ENCODE data around the gene YJEFN3.

YJEFN3 gene

GRCh38 chr19:19550972-19551852 lies 22.5 kb downstream of the YJEFN3 start:
- no peak for TF ChIP-seq MAX (IDR thresholded peaks at IDR 0.05; ENCODE audit: low read depth, low read length)
- no peak for TF ChIP-seq POLR2A (IDR thresholded peaks at IDR 0.05; ENCODE audit: extremely low read depth, insufficient read length)
- no peak for TF ChIP-seq CTCF (IDR thresholded peaks at IDR 0.05; ENCODE audit: low read depth, low read length)
- TF ChIP-seq MYC (IDR thresholded peaks at IDR 0.05; ENCODE audit: low read depth, low read length): no peak
- DNase-seq (ENCODE audit: low read depth): no peak
- H3K4me3 ChIP-seq (ENCODE audit: low read depth, low read length): no peak overlapping the region

GRCh38 chr19:19551853-19552192 lies 23.1 kb downstream of the YJEFN3 start:
- DNase-seq (ENCODE audit: low read depth): no peak
- H3K4me3 ChIP-seq (ENCODE audit: low read depth, low read length): no peak overlapping the region
- TF ChIP-seq MAX (IDR thresholded peaks at IDR 0.05; ENCODE audit: low read depth, low read length) (no peak), POLR2A (IDR thresholded peaks at IDR 0.05; ENCODE audit: extremely low read depth, insufficient read length) (no peak), CTCF (IDR thresholded peaks at IDR 0.05; ENCODE audit: low read depth, low read length) (no peak), MYC (IDR thresholded peaks at IDR 0.05; ENCODE audit: low read depth, low read length) (no peak)

GRCh38 chr19:19552798-19553197 lies 24.1 kb downstream of the YJEFN3 start:
- TF ChIP-seq MYC (IDR thresholded peaks at IDR 0.05; ENCODE audit: low read depth, low read length) (no peak), CTCF (IDR thresholded peaks at IDR 0.05; ENCODE audit: low read depth, low read length) (peak; percentile 52)
- H3K4me3 ChIP-seq (ENCODE audit: low read depth, low read length): no peak overlapping the region
- peak; percentile 59 for DNase-seq (ENCODE audit: low read depth)

GRCh38 chr19:19553670-19554069 lies 25.0 kb downstream of the YJEFN3 start:
- no peak for DNase-seq (ENCODE audit: low read depth)
- no peak overlapping the region for H3K4me3 ChIP-seq (ENCODE audit: low read depth, low read length)
- TF ChIP-seq POLR2A (IDR thresholded peaks at IDR 0.05; ENCODE audit: extremely low read depth, insufficient read length): no peak
- TF ChIP-seq MYC (IDR thresholded peaks at IDR 0.05; ENCODE audit: low read depth, low read length): no peak
- TF ChIP-seq CTCF (IDR thresholded peaks at IDR 0.05; ENCODE audit: low read depth, low read length): no peak
- no peak for TF ChIP-seq MAX (IDR thresholded peaks at IDR 0.05; ENCODE audit: low read depth, low read length)

GRCh38 chr19:19554074-19555023 lies 25.6 kb downstream of the YJEFN3 start:
- H3K4me3 ChIP-seq (ENCODE audit: low read depth, low read length): no peak overlapping the region
- TF ChIP-seq MAX (IDR thresholded peaks at IDR 0.05; ENCODE audit: low read depth, low read length) (no peak), CTCF (IDR thresholded peaks at IDR 0.05; ENCODE audit: low read depth, low read length) (peak; percentile 83), POLR2A (IDR thresholded peaks at IDR 0.05; ENCODE audit: extremely low read depth, insufficient read length) (no peak), MYC (IDR thresholded peaks at IDR 0.05; ENCODE audit: low read depth, low read length) (no peak)
- peak; percentile 70 for DNase-seq (ENCODE audit: low read depth)

All from NB4 (cell line).